NCI-H526 treated with DMSO at 0.1 percent for 48 hours (cell line): Measurements from ENCODE around the gene PAFAH1B1.
"Not testable (repeated sequence)": the region's sequence is repeated elsewhere in the genome, so short reads cannot be mapped to it uniquely, and the experiment has no call there.

Source experiments
- DNase-seq: peaks from one replicate; lab custom pipeline; 2025; lab: John Stamatoyannopoulos, UW

Gene PAFAH1B1

GRCh38 chr17:2592971-2593820, at the start of gene PAFAH1B1:
TSS of gene PAFAH1B1 (plus strand) at chr17:2593654. CDS start at chr17:2638289, 44,635 bp downstream.
- DNase-seq = peak; percentile 67

DNA sequence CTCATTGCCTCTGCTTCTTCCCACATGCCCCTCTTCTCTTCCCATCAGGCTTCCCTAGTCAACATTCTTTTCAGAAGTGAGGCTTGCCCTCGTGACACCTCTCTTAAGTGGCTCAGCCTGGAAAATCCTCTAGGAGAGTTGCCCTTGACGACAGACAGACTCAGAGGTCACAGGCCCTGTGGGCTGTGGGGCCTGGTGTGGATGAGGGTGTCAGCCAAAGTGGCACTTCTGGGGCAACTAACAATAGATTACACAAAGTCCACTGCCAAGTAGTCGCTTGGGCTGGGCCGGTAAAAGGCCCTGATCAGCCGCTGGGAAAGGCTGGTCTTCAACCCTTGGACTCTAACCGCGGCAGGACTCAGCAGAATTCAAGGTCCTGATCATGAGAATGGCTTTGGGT, 48.1 kb upstream of the PAFAH1B1 start:
- no peak for DNase-seq

GRCh38 chr17:2547176-2547575, 46.3 kb upstream of the PAFAH1B1 start:
- DNase-seq = no peak

DNA sequence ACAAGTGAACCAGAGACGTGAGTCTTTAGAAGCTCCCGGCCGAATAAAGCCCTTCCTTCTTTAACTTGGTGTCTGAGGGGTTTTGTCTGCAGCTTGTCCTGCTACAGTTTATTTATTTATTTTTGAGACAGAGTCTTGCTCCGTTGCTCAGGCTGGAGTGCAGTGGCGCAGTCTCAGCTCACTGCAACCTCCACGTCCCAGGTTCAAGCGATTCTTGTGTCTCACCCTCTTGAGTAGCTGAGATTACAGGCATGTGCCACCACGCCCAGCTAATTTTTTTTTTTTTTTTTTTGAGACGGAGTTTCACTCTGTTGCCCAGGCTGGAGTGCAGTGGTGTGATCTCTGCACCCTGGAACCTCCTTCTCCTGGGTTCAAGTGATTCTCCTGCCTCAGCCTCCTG, 45.4 kb upstream of the PAFAH1B1 start:
- not testable (repeated sequence) for DNase-seq

GRCh38 chr17:2549392-2550211, 43.9 kb upstream of the PAFAH1B1 start:
- DNase-seq = no peak

DNA sequence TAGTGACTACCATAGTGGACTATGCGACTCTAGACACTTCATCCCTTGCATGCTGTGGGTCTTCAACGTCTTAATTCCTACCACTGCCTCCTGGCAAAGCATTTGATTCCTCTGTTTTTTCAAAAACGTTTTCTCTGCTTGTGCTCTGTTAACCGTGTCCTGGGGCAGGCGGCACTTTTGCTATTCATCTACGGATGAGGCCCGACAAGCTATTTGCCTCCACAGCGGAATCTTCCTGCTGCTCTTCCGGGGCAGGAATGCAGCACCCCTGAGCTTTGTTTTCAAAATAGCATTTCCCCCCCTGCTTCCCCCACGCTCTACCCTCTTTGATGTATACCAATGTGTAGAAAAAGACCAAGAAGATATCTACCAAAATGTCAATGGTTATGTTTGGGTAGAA, 42.0 kb upstream of the PAFAH1B1 start:
- no peak for DNase-seq

DNA sequence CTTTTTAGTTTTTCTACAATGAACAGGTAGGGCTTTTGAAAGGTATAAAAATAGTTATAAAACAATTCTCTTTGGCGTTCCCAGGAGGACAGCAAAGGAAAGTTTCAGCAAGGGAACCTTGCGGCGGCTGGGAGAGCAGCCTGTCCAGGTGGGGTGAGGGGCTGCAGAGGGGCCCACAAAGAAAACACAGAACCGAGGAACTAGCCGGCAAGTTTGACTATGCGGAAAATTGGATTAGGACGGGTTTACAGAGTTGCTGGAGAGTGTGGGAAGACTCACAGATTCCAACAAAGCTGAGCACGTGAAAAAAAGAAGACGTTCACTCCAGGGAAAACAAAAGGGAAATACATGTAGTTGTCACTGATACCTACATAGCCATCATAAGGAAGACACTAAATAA, 41.5 kb upstream of the PAFAH1B1 start:
- no peak for DNase-seq

GRCh38 chr17:2560658-2561057, 32.8 kb upstream of the PAFAH1B1 start:
- no peak for DNase-seq

GRCh38 chr17:2562162-2562858, 31.1 kb upstream of the PAFAH1B1 start:
- no peak for DNase-seq

DNA sequence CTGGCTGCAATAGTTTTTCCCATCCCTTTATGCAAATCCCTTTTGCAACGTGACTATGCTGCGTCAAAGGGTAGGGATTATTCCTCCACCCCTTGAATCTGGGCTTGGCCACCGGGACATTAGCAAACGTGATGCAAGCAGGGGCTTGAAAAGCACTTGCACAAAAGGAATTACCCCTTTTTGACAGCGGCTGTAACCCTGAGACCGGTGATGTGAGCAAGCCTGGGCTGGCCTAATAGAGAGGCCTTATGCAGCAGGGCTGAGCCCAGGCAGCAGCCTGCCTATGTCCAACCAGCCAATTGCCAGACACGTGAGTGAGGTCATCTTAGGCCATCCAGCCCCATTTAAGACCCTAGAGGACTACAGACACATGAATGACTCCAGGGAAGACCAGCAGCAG, 30.4 kb upstream of the PAFAH1B1 start:
- DNase-seq = peak; percentile 8

DNA sequence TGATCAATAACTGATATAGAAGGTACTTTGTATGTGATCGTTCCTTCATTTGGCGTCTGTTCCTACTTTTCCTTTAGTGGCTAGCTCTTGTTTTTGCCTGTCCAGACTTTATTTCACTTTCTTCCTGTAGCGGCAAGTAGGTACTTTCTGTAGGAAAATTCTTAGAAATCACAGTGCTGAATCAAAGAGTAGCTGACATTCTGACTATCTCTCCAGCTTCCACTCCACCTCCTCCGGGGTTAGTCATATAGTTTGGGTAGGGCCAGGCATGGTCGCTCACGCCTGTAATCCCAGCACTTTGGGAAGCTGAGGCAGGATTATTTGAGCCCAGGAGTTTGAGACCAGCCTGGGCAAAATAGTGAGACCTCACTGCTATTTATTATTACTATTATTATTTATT, 29.9 kb upstream of the PAFAH1B1 start:
- DNase-seq = no peak

- no peak for DNase-seq
These were observed 28.6 kb upstream of the PAFAH1B1 start for GRCh38 chr17:2564877-2565276.

DNA sequence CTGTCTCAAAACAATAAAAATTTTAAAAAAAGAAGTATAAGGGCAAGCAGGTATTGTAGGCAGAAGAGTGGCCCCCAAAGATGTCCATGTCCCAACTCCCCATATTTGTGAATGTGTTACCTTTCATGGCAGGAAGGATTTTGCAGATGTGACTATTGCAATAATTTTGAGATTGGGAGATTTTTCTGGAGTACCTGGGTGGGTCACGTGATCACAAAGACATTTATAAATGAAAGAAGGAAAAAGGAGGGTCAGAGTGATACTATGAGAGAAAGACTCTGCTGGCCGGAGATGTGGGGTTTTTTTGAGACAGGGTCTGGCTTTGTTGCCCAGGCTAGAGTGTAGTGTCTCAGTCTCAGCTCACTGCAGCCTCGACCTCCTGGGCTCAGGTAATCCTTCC, 27.4 kb upstream of the PAFAH1B1 start:
- no peak for DNase-seq

DNA sequence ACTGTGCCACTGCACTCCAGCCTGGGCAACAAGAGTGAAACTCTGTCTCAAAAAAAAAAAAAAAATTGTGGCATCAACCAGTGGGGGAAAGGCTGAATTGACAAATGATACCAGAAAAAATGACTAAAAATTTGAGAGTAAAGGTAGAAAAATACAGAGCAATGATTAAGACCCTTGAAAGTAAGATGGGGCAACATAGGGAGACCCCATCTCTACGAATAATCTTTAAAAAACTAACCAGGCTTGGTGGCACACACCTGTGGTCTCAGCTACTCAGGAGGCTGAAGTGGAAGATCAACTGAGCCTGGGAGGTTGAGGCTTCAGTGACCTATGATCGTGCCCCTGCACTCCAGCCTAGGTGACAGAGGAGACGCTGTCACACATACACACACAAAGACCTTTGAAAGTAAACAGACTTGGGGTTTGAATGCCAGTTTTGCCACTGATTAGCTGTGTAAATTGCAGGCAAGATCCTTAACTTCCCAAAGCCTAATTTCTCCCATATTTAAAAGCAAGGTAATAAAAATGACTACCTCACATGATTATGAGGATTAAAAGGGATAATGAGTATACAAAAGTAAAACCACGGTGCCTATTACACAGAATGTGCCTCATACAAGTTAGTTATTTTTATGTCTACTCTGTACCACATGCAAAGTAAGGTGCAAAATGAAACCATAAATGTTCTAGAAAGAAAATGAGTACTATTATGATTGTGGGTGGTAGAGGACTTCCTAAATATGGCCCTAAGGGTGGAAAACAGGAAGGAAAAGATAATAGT, 21.7 kb upstream of the PAFAH1B1 start:
- DNase-seq = no peak

DNA sequence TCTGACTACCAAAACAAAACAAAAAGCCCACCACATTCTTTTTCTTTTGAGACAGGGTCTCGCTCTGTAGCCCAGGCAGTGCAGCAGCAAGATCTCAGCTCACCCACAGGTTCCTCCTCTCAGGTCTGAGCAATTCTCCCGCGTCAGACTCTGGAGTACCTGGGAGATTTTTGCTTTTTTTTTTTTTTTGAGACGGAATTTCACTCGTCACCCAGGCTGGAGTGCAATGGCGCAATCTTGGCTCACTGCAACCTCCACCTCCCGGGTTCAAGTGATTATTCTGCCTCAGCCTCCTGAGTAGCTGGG, 21.2 kb upstream of the PAFAH1B1 start:
- not testable (repeated sequence) for DNase-seq

- DNase-seq = no peak
These were observed 13.3 kb upstream of the PAFAH1B1 start for GRCh38 chr17:2580151-2580550.

DNA sequence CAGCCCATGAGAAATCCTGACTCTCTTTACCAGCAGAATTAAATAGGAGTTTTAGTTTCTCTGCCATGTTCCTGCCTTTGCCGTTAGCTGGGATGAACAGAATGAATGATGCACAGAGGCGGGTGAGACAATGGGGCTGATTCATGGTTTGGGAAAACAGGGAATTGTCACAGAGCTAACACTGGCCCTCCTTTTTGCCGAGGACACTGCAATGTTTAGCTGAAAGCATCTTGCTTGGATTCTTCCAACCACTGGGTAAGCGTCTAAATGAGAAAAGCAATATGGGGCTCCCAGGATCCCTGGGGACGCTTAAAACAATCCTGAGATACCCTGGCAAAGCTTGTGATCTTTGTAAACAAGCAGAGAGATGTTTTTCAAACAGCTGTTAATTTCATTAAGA, 12.8 kb upstream of the PAFAH1B1 start:
- no peak for DNase-seq

- no peak for DNase-seq
These were observed 11.0 kb upstream of the PAFAH1B1 start for GRCh38 chr17:2582493-2582892.

GRCh38 chr17:2591040-2591640, 2.3 kb upstream of the PAFAH1B1 start:
- no peak for DNase-seq

DNA sequence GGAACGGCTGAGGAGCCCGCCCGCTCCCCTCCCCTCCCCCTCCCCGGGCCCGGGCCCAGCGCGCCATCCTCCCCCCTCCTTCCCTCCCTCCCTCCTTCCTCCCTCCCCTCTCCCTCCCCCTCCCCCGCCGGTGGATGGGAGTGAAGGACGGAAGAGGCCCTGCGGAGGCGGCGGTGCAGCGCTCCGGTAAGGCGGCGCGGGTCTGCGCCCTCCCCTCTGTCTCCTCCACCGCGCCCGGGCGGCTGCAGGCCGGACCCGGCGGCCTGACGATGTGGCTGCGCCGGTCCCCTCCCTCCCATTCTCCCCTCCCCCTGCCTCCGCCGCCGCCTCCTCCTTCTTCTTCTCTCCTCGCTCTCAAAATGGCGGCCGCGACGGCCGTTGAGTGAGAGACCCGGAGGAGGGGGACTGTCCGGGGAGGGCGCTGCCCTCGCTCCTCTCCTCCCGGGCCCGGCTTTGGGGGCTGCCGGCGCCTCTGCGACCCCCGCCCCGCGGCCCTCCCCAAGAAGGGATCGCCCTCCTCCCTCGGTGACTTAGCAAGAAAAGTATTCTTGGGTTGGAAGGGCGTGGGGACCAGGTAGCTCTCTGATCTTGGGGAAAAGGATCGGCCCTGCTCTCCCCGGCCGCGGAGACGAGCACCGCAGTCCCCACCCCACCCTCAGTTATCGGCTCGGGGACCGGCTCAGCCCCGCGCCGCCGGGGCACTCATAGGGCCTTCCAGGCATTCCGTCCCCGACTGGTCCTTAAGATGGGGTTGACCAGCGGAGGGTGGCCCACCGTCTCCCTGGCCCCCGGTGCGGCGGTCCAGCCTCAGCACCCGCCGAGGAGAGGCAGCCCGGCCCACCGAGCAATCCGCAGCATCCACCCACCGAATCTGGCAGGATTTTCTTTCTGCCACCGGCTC, 617 bp downstream of the PAFAH1B1 start:
- DNase-seq = peak; percentile 58
